A172 (cell line): ENCODE measurements around the gene EPB41L1. TPM values are rescaled to one million over a fixed set of nuclear protein-coding genes. Genes with fewer than 3 reads are reported as not detected.

Experiments
- DNase-seq: peaks from one replicate; pipeline ENCODE4 v3.0.0-alpha.2; 2015; ENCODE audit warnings: low spot score
- total RNA-seq: library from RNA; depleted of rRNA; stranded (reverse); fragments of >200 nt; shearing (Covaris generic); gene quantifications from 2 replicates; pipeline ENCODE4 v1.2.3, GENCODE V29; 2014; rRNA removed

The EPB41L1 gene
- total RNA-seq, 1 experiment from 2014 or later = 32.2 TPM

DNA sequence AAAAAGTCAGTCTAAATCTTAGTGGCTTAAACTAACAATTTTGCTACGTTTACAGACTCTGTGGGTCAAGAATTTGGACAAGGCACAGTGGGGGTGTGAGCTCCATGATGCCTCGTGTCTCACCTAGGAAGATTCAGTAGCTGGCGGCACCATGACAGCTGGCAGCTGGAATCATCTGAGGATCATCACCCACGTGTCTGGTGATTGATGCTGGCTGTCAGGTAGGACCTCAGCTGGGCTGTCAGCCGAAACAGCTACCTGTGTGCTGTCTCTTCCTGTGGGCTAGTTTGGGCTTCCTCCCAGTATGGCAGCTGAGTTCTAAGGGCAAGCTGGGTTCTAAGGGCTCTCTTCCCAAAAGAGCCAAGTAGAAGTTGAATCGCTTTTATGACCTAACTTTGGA, 125.2 kb downstream of the EPB41L1 start:
- DNase-seq = no peak

DNA sequence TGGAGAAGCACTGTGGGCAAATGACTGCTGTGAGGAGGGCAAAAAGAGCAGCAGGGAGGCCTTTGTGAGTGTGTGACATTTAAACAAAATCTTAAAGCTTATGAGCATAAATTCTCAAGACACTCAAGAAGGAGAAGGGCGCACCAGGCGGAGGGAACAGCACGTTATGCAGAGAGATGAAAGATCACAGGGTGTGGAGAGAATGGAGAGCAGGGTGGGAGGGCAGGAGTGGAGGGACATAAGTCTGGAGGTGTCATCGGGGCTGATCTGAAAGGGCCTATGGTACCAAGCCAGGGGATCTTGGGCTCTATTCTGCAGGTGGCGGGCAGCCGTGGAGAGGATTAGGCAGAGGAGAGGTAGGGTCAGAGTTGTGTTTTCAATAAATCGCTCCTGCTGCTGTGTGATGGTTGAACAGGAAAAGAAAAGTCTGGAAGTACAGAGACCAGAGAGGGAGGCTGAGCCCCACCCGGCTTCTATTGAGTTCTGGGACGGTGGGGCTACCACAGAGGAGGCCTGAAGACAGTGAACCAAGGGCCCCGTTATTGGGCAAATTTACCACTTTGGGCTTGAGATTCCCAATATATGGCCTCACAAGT, 127.3 kb downstream of the EPB41L1 start:
- DNase-seq = no peak

Other genes starting within 250 kb of the EPB41L1 start
- 123 and 140 TPM in 2 replicates for gene SCAND1, start 200.2 kb upstream of the EPB41L1 start, total RNA-seq
- gene CNBD2, start 186.2 kb upstream of the EPB41L1 start, total RNA-seq = 5.8 and 12.4 TPM in 2 replicates
- 36.7 and 36.8 TPM in 2 replicates for gene AAR2, start 81.7 kb downstream of the EPB41L1 start, total RNA-seq
- gene DLGAP4, start 151.6 kb downstream of the EPB41L1 start, total RNA-seq = 23.0 and 29.6 TPM in 2 replicates